Smooth muscle cell (in vitro differentiated cells): Measurements from ENCODE around the gene CNBP. TPM values are rescaled to one million over a fixed set of nuclear protein-coding genes. Genes with fewer than 3 reads are reported as not detected.

Experiments
- DNase-seq: peaks from one replicate; lab custom pipeline; 2025; ENCODE audit not compliant: unreplicated experiment; lab: John Stamatoyannopoulos, UW
- H2AFZ ChIP-seq: fragments of 200-600 bp; sonication (generic); 2 replicates; pipeline ENCODE4 v1.6.0; 2016; ENCODE audit warnings: antibody characterized with exemption, low read depth, mild to moderate bottlenecking
- H3F3A ChIP-seq: fragments of 200-600 bp; sonication (generic); 2 replicates; pipeline ENCODE4 v1.6.0; 2017; ENCODE audit warnings: antibody characterized with exemption, low read depth
- H3K27ac ChIP-seq: fragments of 200-600 bp; sonication (generic); 2 replicates; pipeline ENCODE4 v1.5.1; 2016; ENCODE audit warnings: low read depth, mild to moderate bottlenecking
- H3K27me3 ChIP-seq: fragments of 200-600 bp; sonication (generic); 2 replicates; pipeline ENCODE4 v1.6.1; 2016; ENCODE audit warnings: low read depth, mild to moderate bottlenecking
- H3K36me3 ChIP-seq: fragments of 200-600 bp; sonication (generic); 2 replicates; pipeline ENCODE4 v1.5.1; 2016; ENCODE audit warnings: low read depth
- H3K4me1 ChIP-seq: fragments of 200-600 bp; sonication (generic); 2 replicates; pipeline ENCODE4 v1.5.1; 2016; ENCODE audit warnings: low read depth
- H3K4me2 ChIP-seq: fragments of 200-600 bp; sonication (generic); 2 replicates; pipeline ENCODE4 v1.6.0; 2016; ENCODE audit warnings: mild to moderate bottlenecking
- H3K4me3 ChIP-seq: fragments of 200-600 bp; sonication (generic); 2 replicates; pipeline ENCODE4 v1.5.1; 2016; ENCODE audit warnings: mild to moderate bottlenecking
- H3K79me2 ChIP-seq: fragments of 200-600 bp; sonication (generic); 2 replicates; pipeline ENCODE4 v1.6.0; 2016; ENCODE audit warnings: low read depth, mild to moderate bottlenecking
- H3K9ac ChIP-seq: fragments of 200-600 bp; sonication (generic); 2 replicates; pipeline ENCODE4 v1.6.0; 2016; ENCODE audit warnings: low read depth
- H3K9me3 ChIP-seq: fragments of 200-600 bp; sonication (generic); replicated peaks from 2 replicates; pipeline ENCODE4 v1.5.1; 2016; ENCODE audit warnings: low read depth
- H4K20me1 ChIP-seq: fragments of 200-600 bp; sonication (generic); 2 replicates; pipeline ENCODE4 v1.6.0; 2016; ENCODE audit warnings: low read depth
- CTCF ChIP-seq: fragments of 200-600 bp; sonication (generic); IDR thresholded peaks from 2 replicates; pipeline ENCODE4 v1.5.1; 2017; ENCODE audit warnings: borderline replicate concordance, mild to moderate bottlenecking, antibody characterized with exemption; ENCODE audit not compliant: insufficient read depth, poor library complexity, severe bottlenecking
- WGBS: methylation state at CpG from one replicate; pipeline ENCODE4 v1.1.7; 2016; ENCODE audit warnings: low lambda C conversion rate; 5-methylcytosine and 5-hydroxymethylcytosine counted together
- polyA plus RNA-seq: library from polyadenylated mRNA; unstranded; fragments of >200 nt; fragmentation: Nextera tagmentation; extraction: Ambion mirVana; gene quantifications from 2 replicates; pipeline ENCODE4 v1.2.1, GENCODE V29; 2016
- total RNA-seq: library from RNA; depleted of rRNA; stranded (reverse); fragments of >200 nt; gene quantifications from 2 replicates; pipeline ENCODE4 v1.2.3, GENCODE V29; 2014

Gene CNBP
- total and polyA plus RNA-seq, 2 experiments from 2014 or later, result 181 to 198 TPM

- peaks cover 15% of the 10 kb centered on the region for H3K79me2 ChIP-seq
Measured at GRCh38 chr3:129164500-129164899, 19.2 kb downstream of the CNBP start.

GRCh38 chr3:129162729-129163579, 20.7 kb downstream of the CNBP start:
- H3K4me1 ChIP-seq, result peaks cover 12% of the 10 kb centered on the region
- H3K4me3 ChIP-seq, result no peak overlapping the region
- no peak overlapping the region for H2AFZ ChIP-seq
- peaks cover 9% of the 10 kb centered on the region for H3K36me3 ChIP-seq
- peaks cover 39% of the 10 kb centered on the region for H3F3A ChIP-seq
- H3K27me3 ChIP-seq, result no peaks in the 10 kb centered on the region
- DNase-seq, result no peak
- H3K4me2 ChIP-seq, result peak overlapping the region; percentile 93
- no peaks in the 10 kb centered on the region for H3K9me3 ChIP-seq
- 78% methylated on average over 5 of the region's 5 CpGs for WGBS
- H3K27ac ChIP-seq, result peak overlapping the region; percentile 99
- no peak overlapping the region for H3K9ac ChIP-seq
- H3K79me2 ChIP-seq, result peaks cover 20% of the 10 kb centered on the region
- H4K20me1 ChIP-seq, result no peaks in the 10 kb centered on the region
- peak; percentile 13 for TF ChIP-seq CTCF

More at GRCh38 chr3:129164500-129164899, 19.2 kb downstream of the CNBP start:
- Histone ChIP-seq H3K9ac (no peak overlapping the region), H3K36me3 (peaks cover 12% of the 10 kb centered on the region), H3F3A (peaks cover 39% of the 10 kb centered on the region), H3K9me3 (no peaks in the 10 kb centered on the region), H3K4me1 (peaks cover 10% of the 10 kb centered on the region), H4K20me1 (no peaks in the 10 kb centered on the region), H3K27ac (no peak overlapping the region), H3K27me3 (no peaks in the 10 kb centered on the region), H3K4me2 (no peak overlapping the region), H2AFZ (no peak overlapping the region), H3K4me3 (no peak overlapping the region)
- TF ChIP-seq CTCF, result no peak
- DNase-seq, result no peak
- WGBS, result 97% methylated on average over 7 of the region's 7 CpGs

GRCh38 chr3:129161860-129162271, 21.8 kb downstream of the CNBP start:
- Histone ChIP-seq H3K9me3 (no peaks in the 10 kb centered on the region), H3K4me2 (peak overlapping the region; percentile 93), H3K27ac (peak overlapping the region; percentile 99), H3K9ac (peak overlapping the region; percentile 99), H2AFZ (peak overlapping the region; percentile 100), H3K4me3 (peak overlapping the region; percentile 86), H3K79me2 (peaks cover 20% of the 10 kb centered on the region), H3K4me1 (peaks cover 12% of the 10 kb centered on the region), H3K36me3 (peaks cover 8% of the 10 kb centered on the region), H4K20me1 (no peaks in the 10 kb centered on the region), H3K27me3 (no peaks in the 10 kb centered on the region), H3F3A (peaks cover 30% of the 10 kb centered on the region)
- TF ChIP-seq CTCF, result no peak
- no peak for DNase-seq
- WGBS, result 14% methylated on average over 12 of the region's 12 CpGs
